Left ventricle myocardium superior (tissue), 1 donor: ENCODE results near the gene LCLAT1. TPM values are rescaled to one million over a fixed set of nuclear protein-coding genes. Genes with fewer than 3 reads are reported as not detected.
"Not testable (repeated sequence)": the region's sequence is repeated elsewhere in the genome, so short reads cannot be mapped to it uniquely, and the experiment has no call there.

Experiments
- ATAC-seq: fragments of 200-7000 bp; cut with Tn5 transposase; one replicate; pipeline ENCODE4 v1.9.1; 2020; ENCODE audit warnings: mild to moderate bottlenecking, moderate library complexity
- DNase-seq: peaks from one replicate; pipeline ENCODE4 v3.0.0-alpha.2; 2020
- intact Hi-C: fragments of 100-400 bp; cut with micrococcal nuclease; formaldehyde crosslinking; loops from one replicate; pipeline ENCODE4 v1.11.0; 2022
- total RNA-seq: library from RNA; stranded (reverse); fragmentation: NEBNext Ultra II Directional; extraction: Animal tissue kit (Norgen Biotek cat#: 25700); gene quantifications from one replicate; pipeline ENCODE4 v1.2.1, GENCODE V29; 2021
- donor health status: DM: no; HTN: yes; CAD: no; lungs with severe emphysema.

Gene LCLAT1
- total RNA-seq, 1 donor from 2014 or later = 33.9 TPM

DNA sequence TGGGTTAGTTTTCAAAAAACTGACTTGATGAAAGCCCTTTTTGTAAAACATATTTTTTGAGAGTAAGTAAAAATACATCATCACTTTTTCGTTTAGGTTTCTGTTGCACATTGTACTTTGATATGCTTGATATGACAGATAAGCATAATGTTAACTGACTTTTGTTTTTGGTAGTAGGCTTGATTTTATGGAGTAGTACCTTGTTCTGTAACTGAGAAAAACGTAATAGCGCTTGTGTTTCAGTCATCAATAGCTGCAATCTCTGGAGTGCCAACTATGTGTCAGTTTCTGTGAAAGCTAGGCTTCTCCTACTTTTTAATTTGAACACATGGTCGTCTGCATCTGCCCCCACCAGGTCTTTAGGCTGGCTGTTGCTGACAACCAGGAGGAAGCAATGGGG, 1.3 kb downstream of the LCLAT1 start:
- ATAC-seq = no peak
- no peak for DNase-seq
- intact Hi-C loops = no loop called here

DNA sequence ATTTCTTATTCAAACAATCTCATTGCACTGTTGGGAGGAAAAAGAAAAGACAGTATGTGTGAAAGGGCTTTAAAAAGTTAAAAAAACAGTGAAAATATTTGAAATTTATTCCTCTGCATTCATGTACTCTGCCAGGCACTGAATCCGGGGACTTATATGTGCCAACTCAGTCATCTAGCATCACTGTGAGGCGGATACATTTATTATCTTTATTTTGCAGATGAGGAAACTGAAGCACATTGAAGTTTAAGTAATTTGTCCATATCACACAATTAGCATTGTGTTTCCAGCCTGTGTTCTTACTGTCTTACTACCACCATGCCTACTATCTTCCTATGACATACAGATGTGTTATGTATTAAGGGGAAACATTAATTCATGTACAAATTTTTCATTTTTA, 1.8 kb downstream of the LCLAT1 start:
- intact Hi-C loops = no loop called here
- ATAC-seq = no peak

GRCh38 chr2:30450025-30450424, 3.0 kb downstream of the LCLAT1 start:
- ATAC-seq = no peak
- DNase-seq = no peak
- intact Hi-C loops = no loop called here

More for the DNA sequence above, 1.8 kb downstream of the LCLAT1 start:
- no peak for DNase-seq

DNA sequence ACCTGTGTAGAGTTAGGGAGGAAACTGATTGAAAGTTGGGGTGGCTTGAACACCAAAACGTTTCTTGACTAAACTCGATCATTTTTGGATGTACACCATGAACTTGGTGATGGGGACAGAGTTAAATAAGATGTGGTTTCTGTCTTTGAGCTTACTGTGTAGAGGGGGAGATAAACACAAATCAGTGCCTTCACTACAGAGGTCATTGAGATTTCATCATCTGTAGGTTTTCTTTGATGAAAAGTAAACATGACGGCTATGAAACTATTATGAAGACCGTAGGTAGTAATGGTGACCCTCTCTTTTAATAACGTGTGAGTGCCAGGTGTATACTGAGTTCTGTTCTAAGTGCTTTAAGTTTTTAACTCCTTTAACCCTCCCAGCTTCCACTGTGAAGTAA, 6.5 kb downstream of the LCLAT1 start:
- no peak for ATAC-seq
- intact Hi-C loops = no loop called here
- no peak for DNase-seq

DNA sequence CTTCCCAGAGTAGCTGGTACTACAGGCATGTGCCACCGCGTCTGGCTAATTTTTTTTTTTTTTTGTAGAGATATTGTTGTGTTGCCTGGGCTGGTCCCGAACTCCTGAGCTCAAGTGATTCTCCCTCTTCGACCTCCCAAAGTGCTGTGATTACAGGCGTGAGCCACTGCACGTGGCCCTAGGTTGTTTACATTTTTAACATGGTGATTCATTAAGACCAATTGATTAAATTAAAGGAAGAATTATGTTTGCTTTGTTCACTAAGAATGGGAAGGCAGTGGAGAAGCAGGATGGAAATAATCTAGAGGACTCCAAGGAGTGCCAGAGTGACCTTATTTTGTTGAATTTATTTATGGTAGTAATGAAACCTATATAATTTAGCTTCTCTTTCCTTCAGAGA, 7.5 kb downstream of the LCLAT1 start:
- ATAC-seq = no peak
- intact Hi-C loops = no loop called here

GRCh38 chr2:30455114-30455738, 8.2 kb downstream of the LCLAT1 start:
- ATAC-seq = no peak
- DNase-seq = no peak
- intact Hi-C loops = no loop called here

More for the DNA sequence above, 7.5 kb downstream of the LCLAT1 start:
- DNase-seq = no peak

GRCh38 chr2:30456106-30456505, 9.1 kb downstream of the LCLAT1 start:
- DNase-seq (no peak), ATAC-seq (no peak)
- intact Hi-C loops = no loop called here

- ATAC-seq = no peak
- DNase-seq = no peak
- intact Hi-C loops = no loop called here
Measured at GRCh38 chr2:30456579-30456978, 9.5 kb downstream of the LCLAT1 start.

GRCh38 chr2:30457296-30457695, 10.2 kb downstream of the LCLAT1 start:
- no peak for DNase-seq
- no peak for ATAC-seq
- intact Hi-C loops = no loop called here

- no peak for DNase-seq
- intact Hi-C loops = no loop called here
- ATAC-seq = peak; percentile 56
Measured at GRCh38 chr2:30459140-30459539, 12.1 kb downstream of the LCLAT1 start.

DNA sequence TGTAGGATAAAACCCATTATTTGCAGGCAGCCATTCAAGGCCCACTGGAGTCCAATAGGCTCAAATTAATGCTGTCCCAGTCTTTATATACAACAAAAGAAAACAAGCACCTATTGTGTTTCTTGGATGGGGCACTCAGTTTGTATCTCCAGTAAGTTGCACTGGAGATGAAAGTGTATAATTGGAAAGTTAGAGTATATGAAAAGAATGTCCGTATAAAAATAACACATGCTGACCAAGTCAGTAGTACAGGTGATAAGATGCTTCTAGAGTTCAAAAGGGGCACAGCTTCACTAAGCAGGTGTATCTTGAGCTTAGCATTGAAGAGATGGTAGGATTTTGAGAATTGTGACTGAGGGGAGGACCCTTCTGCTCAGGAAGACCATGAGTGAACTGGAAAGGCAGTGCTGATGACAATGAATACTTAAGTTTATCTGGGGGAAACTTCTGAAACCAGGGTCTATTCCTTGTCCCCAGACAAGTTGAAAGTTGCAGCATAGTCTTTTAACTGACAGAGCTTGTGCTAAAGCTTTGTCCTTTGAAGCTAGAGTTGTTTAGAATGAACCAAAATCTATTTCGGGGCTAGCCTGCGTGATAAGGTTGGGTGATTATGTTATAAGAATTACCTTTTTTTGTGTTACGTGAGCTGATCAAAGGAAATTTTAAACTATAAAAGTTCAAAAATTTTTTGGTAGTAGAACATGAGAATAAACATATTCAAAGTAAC, 15.2 kb downstream of the LCLAT1 start:
- DNase-seq = no peak
- ATAC-seq = peak; percentile 77
- intact Hi-C loops = no loop called here

DNA sequence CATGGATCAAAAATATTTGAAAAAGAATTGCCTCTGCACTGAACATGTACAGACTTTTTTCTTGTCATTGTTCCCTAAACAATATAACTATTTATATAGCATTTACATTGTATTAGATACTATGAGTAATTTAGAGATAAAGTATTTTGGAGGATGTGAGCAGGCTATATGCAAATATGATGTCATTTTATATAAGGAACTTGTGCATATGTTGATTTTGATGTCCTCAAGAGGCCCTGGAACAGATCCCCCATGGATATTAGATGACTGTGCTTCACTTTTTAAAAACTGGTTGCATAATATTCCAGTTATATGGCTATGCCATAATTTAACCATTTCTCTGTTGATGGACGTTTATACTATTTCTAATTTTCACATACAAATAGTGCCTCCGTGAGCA, 16.5 kb downstream of the LCLAT1 start:
- intact Hi-C loops = no loop called here
- DNase-seq (no peak), ATAC-seq (no peak)

GRCh38 chr2:30464544-30465170, 17.6 kb downstream of the LCLAT1 start:
- DNase-seq (no peak), ATAC-seq (no peak)
- intact Hi-C loops = no loop called here

GRCh38 chr2:30465171-30465545, 18.1 kb downstream of the LCLAT1 start:
- peak; percentile 17 for ATAC-seq
- no peak for DNase-seq
- intact Hi-C loops = no loop called here

- ATAC-seq (no peak), DNase-seq (no peak)
- intact Hi-C loops = no loop called here
Measured at GRCh38 chr2:30466216-30466615, 19.2 kb downstream of the LCLAT1 start.

- DNase-seq, ATAC-seq, intact Hi-C loops: not testable (repeated sequence)
Measured at GRCh38 chr2:30467062-30467826, 20.2 kb downstream of the LCLAT1 start.

- ATAC-seq (no peak), DNase-seq (no peak)
- intact Hi-C loops = no loop called here
Measured at GRCh38 chr2:30470426-30470825, 23.4 kb downstream of the LCLAT1 start.

DNA sequence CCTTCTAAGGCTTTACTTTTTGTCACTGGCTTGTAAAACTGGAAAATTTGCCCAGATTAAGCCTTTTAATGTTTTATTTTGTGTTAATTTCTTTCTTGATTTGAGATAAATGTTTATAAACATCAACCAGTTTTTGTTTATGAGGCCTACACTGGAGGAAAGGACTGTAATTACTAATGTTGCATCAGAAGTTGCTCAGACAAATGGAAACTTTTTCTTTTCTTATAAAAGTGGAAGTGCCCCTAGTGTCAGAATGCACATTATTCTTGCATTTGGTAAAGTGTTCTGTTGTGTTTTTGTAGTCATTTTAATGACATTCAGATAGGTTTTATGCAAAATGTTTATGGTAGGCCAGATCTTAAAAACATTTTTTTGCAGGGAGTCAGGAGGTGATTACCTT, 25.3 kb downstream of the LCLAT1 start:
- DNase-seq (no peak), ATAC-seq (no peak)
- intact Hi-C loops = no loop called here

GRCh38 chr2:30475542-30475941, 28.5 kb downstream of the LCLAT1 start:
- intact Hi-C loops = no loop called here
- no peak for DNase-seq
- no peak for ATAC-seq

- DNase-seq (no peak), ATAC-seq (peak; percentile 63)
- intact Hi-C loops = no loop called here
Measured at GRCh38 chr2:30476636-30477035, 29.6 kb downstream of the LCLAT1 start.
